IPS DF 6.9 (cell line): Measurements from ENCODE around the gene CELA2B.
"Not testable (repeated sequence)": the region's sequence is repeated elsewhere in the genome, so short reads cannot be mapped to it uniquely, and the experiment has no call there.

Experiments
- DNase-seq: peaks from one replicate; pipeline ENCODE4 v3.0.0-alpha.2; 2013; ENCODE audit warnings: low read depth, low spot score
- H3K27ac ChIP-seq: one replicate; pipeline ENCODE4 v1.5.1; 2013; ENCODE audit warnings: low read length, control low read depth
- H3K27me3 ChIP-seq: 2 replicates; pipeline ENCODE4 v1.6.1; 2013; ENCODE audit warnings: mild to moderate bottlenecking, low read length; ENCODE audit not compliant: control insufficient read depth, insufficient read depth
- H3K36me3 ChIP-seq: 2 replicates; pipeline ENCODE4 v1.6.1; 2013; ENCODE audit warnings: low read length; ENCODE audit not compliant: control insufficient read depth, insufficient read depth
- H3K4me1 ChIP-seq: 2 replicates; pipeline ENCODE4 v1.6.1; 2013; ENCODE audit warnings: low read length; ENCODE audit not compliant: control insufficient read depth, insufficient read depth
- H3K4me3 ChIP-seq: 2 replicates; pipeline ENCODE4 v1.5.1; 2013; ENCODE audit warnings: mild to moderate bottlenecking, low read length
- H3K9me3 ChIP-seq: 2 replicates; pipeline ENCODE4 v1.6.1; 2013; ENCODE audit warnings: low read length, inconsistent platforms; ENCODE audit not compliant: control insufficient read depth, insufficient read depth
- WGBS: extraction: QIAGEN DNeasy Blood & Tissue Kit; methylation state at CpG from one replicate; pipeline ENCODE4 v1.1.7; 2013; ENCODE audit warnings: mixed read lengths, missing lambda C conversion rate; ENCODE audit not compliant: insufficient read length, insufficient coverage; 5-methylcytosine and 5-hydroxymethylcytosine counted together

CELA2B gene

DNA sequence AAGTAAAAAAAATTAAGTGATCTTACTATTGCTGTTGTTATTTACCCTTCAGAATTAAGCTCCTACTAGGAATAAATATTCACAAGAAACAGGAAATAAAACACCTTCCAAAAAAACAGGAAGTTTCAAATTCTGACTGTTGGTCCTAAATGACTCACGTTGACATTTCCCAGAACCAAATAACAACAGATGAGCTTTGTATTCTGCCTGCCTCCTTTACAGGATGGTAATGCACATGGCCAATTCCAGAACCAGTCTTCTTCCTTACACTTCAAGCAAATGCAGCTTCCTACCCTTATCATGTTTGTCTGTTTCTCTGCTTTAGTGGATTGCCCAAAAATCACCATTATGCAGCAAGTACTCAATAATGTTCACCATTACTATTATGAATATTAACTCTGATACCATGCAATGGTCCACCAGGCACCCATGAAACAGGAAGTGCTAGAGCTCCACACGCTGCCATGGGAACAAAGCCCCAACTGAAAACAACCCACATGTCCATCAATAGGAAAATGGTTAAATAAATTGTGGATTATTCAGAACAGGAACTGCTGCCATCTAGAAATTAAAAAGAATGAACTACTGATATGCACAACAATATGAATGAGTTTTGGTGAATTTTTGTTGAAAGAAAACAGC is 39.2 kb downstream of the CELA2B start:
- H3K36me3 ChIP-seq: 0 out of 2 replicates have a peak, but pooled peaks cover 4% of the 10 kb centered on the region
- no peak overlapping the region for H3K27ac ChIP-seq

GRCh38 chr1:15519625-15520024 is 43.7 kb downstream of the CELA2B start:
- Histone ChIP-seq H3K4me3 (no peak overlapping the region), H3K36me3 (0 out of 2 replicates have a peak, but pooled peaks cover 4% of the 10 kb centered on the region), H3K27me3 (no peaks in the 10 kb centered on the region), H3K4me1 (peaks cover 2% of the 10 kb centered on the region), H3K27ac (no peak overlapping the region), H3K9me3 (no peaks in the 10 kb centered on the region)
- whole genome bisulfite sequencing: no CpG with 5 or more reads among the region's 3 CpGs
- no peak for DNase-seq

More for the DNA sequence above, 39.2 kb downstream of the CELA2B start:
- WGBS: no CpG with 5 or more reads among the region's 2 CpGs
- H3K4me3 ChIP-seq: no peak overlapping the region
- no peak for DNase-seq
- H3K27me3 ChIP-seq: no peaks in the 10 kb centered on the region
- no peaks in the 10 kb centered on the region for H3K9me3 ChIP-seq
- 0 out of 2 replicates have a peak, but pooled peaks cover 2% of the 10 kb centered on the region for H3K4me1 ChIP-seq

DNA sequence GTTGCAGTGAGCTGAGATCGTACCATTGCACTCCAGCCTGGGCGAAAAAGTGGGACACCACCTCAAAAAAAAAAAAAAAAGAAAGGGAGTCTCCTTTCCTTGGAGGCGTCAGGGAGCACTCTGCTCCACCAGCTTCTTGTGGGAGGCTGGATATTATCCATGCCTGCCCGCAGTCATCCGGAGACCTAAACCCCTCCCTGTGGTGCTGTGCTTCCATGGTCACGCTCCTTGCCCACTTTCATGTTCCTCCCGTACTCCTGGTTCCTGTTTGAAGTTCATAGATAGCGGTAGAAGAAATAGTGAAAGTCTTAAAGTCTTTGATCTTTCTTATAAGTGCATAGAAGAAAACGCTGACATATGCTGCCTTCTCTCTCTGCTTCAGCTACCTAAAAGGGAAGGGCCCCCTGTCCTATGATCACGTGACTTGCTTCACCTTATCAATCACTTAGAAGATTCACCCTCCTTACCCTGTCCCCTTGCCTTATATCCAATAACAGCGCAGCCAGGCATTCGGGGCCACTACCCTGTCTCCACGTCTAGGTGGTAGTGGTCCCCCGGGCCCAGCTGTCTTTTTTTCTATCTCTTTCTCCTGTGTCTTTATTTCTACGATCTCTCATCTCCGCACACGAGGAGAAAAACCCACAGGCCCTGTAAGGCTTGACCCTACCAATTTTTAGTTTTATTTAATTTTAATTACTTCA is 45.5 kb downstream of the CELA2B start:
- H3K4me3 ChIP-seq, H3K36me3 ChIP-seq, H3K27me3 ChIP-seq, H3K27ac ChIP-seq, DNase-seq, H3K9me3 ChIP-seq, H3K4me1 ChIP-seq: not testable (repeated sequence)
- WGBS: no CpG with 5 or more reads among the region's 17 CpGs

- Histone ChIP-seq H3K9me3 (no peaks in the 10 kb centered on the region), H3K4me3 (no peak overlapping the region), H3K36me3 (no peaks in the 10 kb centered on the region), H3K27ac (no peak overlapping the region), H3K27me3 (no peaks in the 10 kb centered on the region), H3K4me1 (peaks cover 2% of the 10 kb centered on the region)
- DNase-seq: no peak
- no CpG with 5 or more reads among the region's 4 CpGs for WGBS
Measured at GRCh38 chr1:15522551-15522950, 46.6 kb downstream of the CELA2B start.

GRCh38 chr1:15523104-15524020 is 47.5 kb downstream of the CELA2B start:
- H3K4me3 ChIP-seq: peak overlapping the region; percentile 84; the same call in 1 of the 2 replicates

DNA sequence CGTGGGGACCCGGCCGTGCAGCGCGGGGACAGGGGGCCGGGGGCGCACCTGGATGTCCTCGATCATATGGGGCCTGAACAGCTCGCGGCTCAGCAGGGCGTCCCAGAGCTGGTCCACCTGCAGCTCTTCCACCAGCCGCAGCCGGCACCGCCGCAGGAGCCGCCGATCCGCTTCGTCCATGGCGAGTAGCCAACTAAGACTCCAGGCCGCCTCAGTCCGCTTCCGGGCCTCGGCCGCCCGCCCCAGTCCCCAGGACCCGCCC is 48.0 kb downstream of the CELA2B start, which contains the start of gene CASP9:
Gene CASP9, minus strand, starts transcription at position 195 of the 262 bp plus-strand sequence. Its CDS starts 15 bp downstream, at position 180.
- H3K27ac ChIP-seq: no peak within 1 kb of the TSS
- DNase-seq: no peak
- H3K36me3 ChIP-seq: no peaks in the 10 kb centered on the region
- peak within 1 kb of the TSS; percentile 84; the same call in 1 of the 2 replicates for H3K4me3 ChIP-seq
- no CpG with 5 or more reads among the region's 27 CpGs for WGBS
- no peaks in the 10 kb centered on the region for H3K9me3 ChIP-seq
- peaks cover 2% of the 10 kb centered on the region for H3K4me1 ChIP-seq
- no peaks in the 10 kb centered on the region for H3K27me3 ChIP-seq

More at GRCh38 chr1:15523104-15524020, 47.5 kb downstream of the CELA2B start:
- Histone ChIP-seq H3K36me3 (no peaks in the 10 kb centered on the region), H3K9me3 (no peaks in the 10 kb centered on the region), H3K4me1 (peaks cover 2% of the 10 kb centered on the region), H3K27ac (no peak overlapping the region), H3K27me3 (no peaks in the 10 kb centered on the region)
- DNase-seq: no peak
- no CpG with 5 or more reads among the region's 18 CpGs for WGBS

- Histone ChIP-seq H3K27ac (no peak overlapping the region), H3K4me3 (peak overlapping the region; percentile 84; the same call in 1 of the 2 replicates), H3K36me3 (no peaks in the 10 kb centered on the region), H3K9me3 (no peaks in the 10 kb centered on the region), H3K27me3 (no peaks in the 10 kb centered on the region), H3K4me1 (peaks cover 2% of the 10 kb centered on the region)
- WGBS: no CpG with 5 or more reads among the region's 88 CpGs
- DNase-seq: peak; percentile 85
Measured at GRCh38 chr1:15524283-15525049, 48.6 kb downstream of the CELA2B start.

GRCh38 chr1:15525050-15526020 is 49.4 kb downstream of the CELA2B start:
- Histone ChIP-seq H3K4me1 (peaks cover 2% of the 10 kb centered on the region), H3K27me3 (no peaks in the 10 kb centered on the region), H3K27ac (no peak overlapping the region), H3K4me3 (peak overlapping the region; percentile 61; the same call in 1 of the 2 replicates), H3K36me3 (no peaks in the 10 kb centered on the region), H3K9me3 (no peaks in the 10 kb centered on the region)
- no CpG with 5 or more reads among the region's 40 CpGs for WGBS
- DNase-seq: no peak

DNA sequence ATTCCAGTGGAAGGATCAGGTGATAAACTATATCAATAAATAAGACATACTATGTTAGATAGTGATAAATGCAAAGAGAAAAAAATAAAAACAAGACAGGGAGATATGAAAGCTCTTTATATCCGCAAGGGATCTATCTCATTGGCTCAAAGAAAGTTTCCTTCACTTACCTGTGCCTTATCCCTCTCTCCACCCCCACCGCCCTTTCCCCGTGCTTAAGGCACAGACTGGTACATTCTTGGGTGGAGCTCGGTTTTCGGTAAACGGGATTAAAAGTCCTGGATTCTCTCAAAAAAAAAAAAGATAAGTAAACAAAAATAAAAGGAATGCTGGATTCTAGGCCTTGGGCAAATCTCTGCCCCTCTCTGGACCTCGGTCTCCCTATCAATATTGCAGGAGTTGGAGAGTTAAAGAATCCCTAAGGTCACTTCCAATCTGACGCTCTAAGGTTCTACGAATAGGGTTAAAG is 50.2 kb downstream of the CELA2B start:
- Histone ChIP-seq H3K9me3 (no peaks in the 10 kb centered on the region), H3K4me3 (no peak overlapping the region), H3K36me3 (no peaks in the 10 kb centered on the region), H3K27ac (no peak overlapping the region), H3K4me1 (peaks cover 2% of the 10 kb centered on the region), H3K27me3 (no peaks in the 10 kb centered on the region)
- DNase-seq: no peak
- WGBS: no CpG with 5 or more reads among the region's 9 CpGs
